Adrenal gland (tissue), 12 donors: ENCODE measurements around the gene PYGB. TPM values are rescaled to one million over a fixed set of nuclear protein-coding genes. Genes with fewer than 3 reads are reported as not detected.
A peak's percentile ranks its signal among the peaks of the same experiment; 100 is the strongest.

Experiments
- DNase-seq, 7 donors: peaks; one replicate each; pipeline ENCODE4 v3.0.0-alpha.2; 2019 to 2020
- H3K27ac ChIP-seq, 5 donors: fragments of 200-600 bp; sonication (generic) in 4 of 5; 1 replicate in 3 of 5; 2 replicates in 2 of 5; pipeline versions ENCODE4 v1.5.1 to v1.8.0; 2016 to 2020; ENCODE audit warnings: mild to moderate bottlenecking in 1 of 5
- H3K27me3 ChIP-seq: fragments of 200-600 bp; 2 replicates; pipeline ENCODE4 v1.8.0; 2021
- H3K36me3 ChIP-seq, 2 donors: fragments of 200-600 bp; replicated peaks in 1 of 2; 1 replicate in 1 of 2; 2 replicates in 1 of 2; pipeline versions ENCODE4 v1.5.1 to v1.8.0; 2018 to 2022
- H3K4me1 ChIP-seq, 2 donors: fragments of 200-600 bp; replicated peaks in 1 of 2; 1 replicate in 1 of 2; 2 replicates in 1 of 2; pipeline versions ENCODE4 v1.5.1 to v1.8.0; 2018 to 2021
- H3K4me3 ChIP-seq, 4 donors: fragments of 200-600 bp; sonication (generic) in 3 of 4; one replicate each; pipeline ENCODE4 v1.5.1; 2016 to 2018
- H3K9me3 ChIP-seq, 3 donors: fragments of 200-600 bp; sonication (generic) in 1 of 3; replicated peaks in 1 of 3; 1 replicate in 2 of 3; 2 replicates in 1 of 3; pipeline versions ENCODE4 v1.5.1 to v1.8.0; 2016 to 2021
- CTCF ChIP-seq, 6 experiments: fragments of 450-650 bp in 4 of 6; fragments of 200-600 bp in 2 of 6; sonication (generic) in 1 of 6; IDR thresholded peaks; 1 replicate in 5 of 6; 2 replicates in 1 of 6; pipeline versions ENCODE4 v1.5.1 to v1.8.0; 2016 to 2021; ENCODE audit warnings: antibody characterized with exemption in 6 of 6, mild to moderate bottlenecking in 2 of 6, moderate library complexity in 1 of 6
- POLR2A ChIP-seq, 2 donors: fragments of 450-650 bp; IDR thresholded peaks; one replicate each; pipeline ENCODE4 v1.6.1; 2017; ENCODE audit warnings: antibody characterized with exemption in 2 of 2, mild to moderate bottlenecking in 2 of 2, moderate library complexity in 1 of 2
- WGBS, 4 donors: extraction: QIAGEN DNeasy Blood & Tissue Kit in 2 of 4; methylation state at CpG; one replicate each; pipeline versions ENCODE4 v1.1.5 to v1.1.7; 2013 to 2017; 5-methylcytosine and 5-hydroxymethylcytosine counted together
- intact Hi-C, 2 donors: fragments of 100-400 bp; cut with DNase I; formaldehyde crosslinking; loops; one replicate each; pipeline versions ENCODE4 v1.14.1 to v1.15.0; 2022 to 2023
- polyA plus RNA-seq, 3 donors: library from polyadenylated mRNA; stranded (reverse); fragments of 200-250 nt in 2 of 3; fragments of 350-450 nt in 1 of 3; fragmentation: Illumina TruSeq in 1 of 3; extraction: RNeasy Lipid Tissue Mini Kit (QIAGEN cat#74804) in 1 of 3; gene quantifications; one replicate each; pipeline ENCODE4 v1.2.3, GENCODE V29; 2013 to 2014
- total RNA-seq, 9 donors: library from RNA; depleted of rRNA in 4 of 9; stranded (reverse); fragments of >200 nt in 4 of 9; fragments of 120-200 nt in 1 of 9; fragmentation: NEBNext Ultra II Directional in 1 of 9; extraction: Animal tissue kit (Norgen Biotek cat#: 25700) in 1 of 9; gene quantifications; one replicate each; pipeline versions ENCODE4 v1.1.0 to v1.2.4, GENCODE V29; 2013 to 2023
- donor health status: healthy with polysubstance abuse.
- donor health status: Bipolar disorder and iron deficiency.
- donor health status: DM: yes; HTN: yes; CAD: no.
- donor health status: DM: no; HTN: no; CAD: no.
- donor health status: DM: no; HTN: no; CAD: no.
- donor health status: DM: yes; HTN: yes; CAD: no.

The PYGB gene
- total and polyA plus RNA-seq, 12 donors = 15.7 to 118 (median 71.4) TPM

GRCh38 chr20:25275813-25276532, 28.1 kb downstream of the PYGB start:
- intact Hi-C loops = no loop called here

DNA sequence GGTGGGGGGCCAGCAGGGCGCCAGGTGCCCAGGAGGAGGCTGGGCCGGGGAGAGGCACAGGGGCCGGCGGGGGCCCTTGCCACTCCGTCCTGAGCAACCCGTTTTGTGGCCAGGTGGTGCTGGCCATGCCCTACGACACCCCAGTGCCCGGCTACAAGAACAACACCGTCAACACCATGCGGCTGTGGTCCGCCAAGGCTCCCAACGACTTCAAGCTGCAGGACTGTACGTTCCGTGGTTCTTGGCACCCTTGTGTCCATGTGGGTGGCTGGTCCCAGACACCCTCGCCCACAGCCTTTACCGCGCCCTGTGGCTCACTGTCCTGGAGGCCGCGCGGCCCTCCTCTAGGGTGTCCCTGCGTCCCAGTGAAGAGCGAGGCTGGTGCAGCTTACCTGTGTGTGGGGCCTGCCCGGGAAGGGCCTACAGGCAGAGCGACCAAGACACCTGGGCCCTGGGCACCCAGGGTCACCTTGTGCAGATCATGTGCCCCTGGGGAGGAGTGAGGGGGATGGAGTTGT, 28.7 kb downstream of the PYGB start:
- Histone ChIP-seq H3K4me3 (no peak overlapping the region), H3K27ac (no peak overlapping the region), H3K36me3 (peaks cover 0 to 70% of the 10 kb centered on the region in 2 donors), H3K4me1 (no peaks in the 10 kb centered on the region), H3K9me3 (no peaks in the 10 kb centered on the region), H3K27me3 (no peaks in the 10 kb centered on the region)
- TF ChIP-seq CTCF (IDR thresholded peaks at IDR 0.05) = no peak
- no peak for TF ChIP-seq POLR2A (IDR thresholded peaks at IDR 0.05)
- 89 to 96% (median 94%) methylated on average over 12 to 24 of the region's 24 CpGs for WGBS, 4 donors
- DNase-seq = peak in 5 of 7 donors; percentile 2 to 45 (median 6)
- intact Hi-C loops = no loop called here

More at GRCh38 chr20:25275813-25276532, 28.1 kb downstream of the PYGB start:
- WGBS, 4 donors = 90 to 97% (median 96%) methylated on average over 15 to 20 of the region's 20 CpGs
- peak in 5 of 7 donors; percentile 3 to 43 (median 9) for DNase-seq
- Histone ChIP-seq H3K9me3 (no peaks in the 10 kb centered on the region), H3K36me3 (peaks cover 0 to 70% of the 10 kb centered on the region in 2 donors), H3K27ac (no peak overlapping the region), H3K4me1 (no peaks in the 10 kb centered on the region), H3K4me3 (no peak overlapping the region), H3K27me3 (no peaks in the 10 kb centered on the region)
- TF ChIP-seq CTCF (IDR thresholded peaks at IDR 0.05) (no peak), POLR2A (IDR thresholded peaks at IDR 0.05) (no peak)

DNA sequence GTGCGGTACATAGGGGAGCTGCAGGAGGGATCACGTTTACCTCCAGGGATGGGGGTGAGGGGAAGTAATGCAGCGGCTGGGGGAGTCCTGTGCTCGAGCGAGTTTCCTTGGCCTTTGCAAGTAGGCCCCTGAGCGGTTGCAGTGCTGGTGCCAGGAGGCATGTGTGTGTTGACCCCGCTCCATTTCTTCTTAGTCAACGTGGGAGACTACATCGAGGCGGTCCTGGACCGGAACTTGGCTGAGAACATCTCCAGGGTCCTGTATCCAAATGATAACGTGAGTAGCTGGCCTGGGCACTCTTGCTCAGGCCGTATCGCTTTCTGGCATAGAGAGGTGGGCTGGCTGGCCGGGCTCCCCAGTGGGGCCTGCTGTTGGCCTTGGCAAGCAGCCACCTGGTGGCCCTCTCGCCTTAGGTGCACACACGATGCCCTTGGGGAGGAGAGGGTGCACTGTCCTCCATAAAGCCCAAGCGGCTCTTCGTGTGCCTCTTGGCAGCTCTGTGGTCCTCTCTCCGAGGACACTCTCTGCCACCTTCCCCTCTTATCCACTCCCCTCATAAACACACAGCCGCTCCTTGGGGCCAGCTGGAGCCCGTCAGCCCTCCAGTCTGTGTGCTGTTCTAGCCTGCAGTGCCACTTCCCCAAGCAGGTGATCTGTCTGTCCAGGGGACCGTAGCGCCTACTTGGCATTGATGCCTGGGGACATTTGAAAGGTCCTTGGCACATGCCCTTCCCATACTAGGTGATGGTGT, 29.3 kb downstream of the PYGB start:
- 92 to 95% (median 93%) methylated on average over 20 to 24 of the region's 24 CpGs for WGBS, 4 donors
- Histone ChIP-seq H3K27me3 (no peaks in the 10 kb centered on the region), H3K4me1 (no peaks in the 10 kb centered on the region), H3K4me3 (no peak overlapping the region), H3K9me3 (no peaks in the 10 kb centered on the region), H3K36me3 (peaks cover 0 to 71% of the 10 kb centered on the region in 2 donors), H3K27ac (no peak overlapping the region)
- TF ChIP-seq POLR2A (IDR thresholded peaks at IDR 0.05) (no peak), CTCF (IDR thresholded peaks at IDR 0.05) (no peak)
- intact Hi-C loops = no loop called here
- DNase-seq = peak in 5 of 7 donors; percentile 5 to 44 (median 13)

GRCh38 chr20:25277941-25278521, 30.1 kb downstream of the PYGB start:
- Histone ChIP-seq H3K27ac (no peak overlapping the region), H3K9me3 (no peaks in the 10 kb centered on the region), H3K4me3 (no peak overlapping the region), H3K36me3 (peaks cover 0 to 73% of the 10 kb centered on the region in 2 donors), H3K27me3 (no peaks in the 10 kb centered on the region), H3K4me1 (no peaks in the 10 kb centered on the region)
- 90 to 98% (median 94%) methylated on average over 9 to 19 of the region's 19 CpGs for WGBS, 4 donors
- intact Hi-C loops = no loop called here
- DNase-seq = peak in 4 of 7 donors; percentile 2 to 48 (median 12)
- TF ChIP-seq POLR2A (IDR thresholded peaks at IDR 0.05) = no peak
- TF ChIP-seq CTCF (IDR thresholded peaks at IDR 0.05) = no peak
